Activated naive CD4-positive, alpha-beta T cell treated with anti-CD3 and anti-CD28 coated beads, Interleukin-2, amount 50 U/mL, for 16 hours (primary cell): Measurements from ENCODE around the gene BMP10.
"Not testable (repeated sequence)": the region's sequence is repeated elsewhere in the genome, so short reads cannot be mapped to it uniquely, and the experiment has no call there.

ENCODE experiments used
- DNase-seq: peaks from one replicate; pipeline ENCODE4 v3.0.0-alpha.2; 2020

The BMP10 gene, protein sequence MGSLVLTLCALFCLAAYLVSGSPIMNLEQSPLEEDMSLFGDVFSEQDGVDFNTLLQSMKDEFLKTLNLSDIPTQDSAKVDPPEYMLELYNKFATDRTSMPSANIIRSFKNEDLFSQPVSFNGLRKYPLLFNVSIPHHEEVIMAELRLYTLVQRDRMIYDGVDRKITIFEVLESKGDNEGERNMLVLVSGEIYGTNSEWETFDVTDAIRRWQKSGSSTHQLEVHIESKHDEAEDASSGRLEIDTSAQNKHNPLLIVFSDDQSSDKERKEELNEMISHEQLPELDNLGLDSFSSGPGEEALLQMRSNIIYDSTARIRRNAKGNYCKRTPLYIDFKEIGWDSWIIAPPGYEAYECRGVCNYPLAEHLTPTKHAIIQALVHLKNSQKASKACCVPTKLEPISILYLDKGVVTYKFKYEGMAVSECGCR

DNA sequence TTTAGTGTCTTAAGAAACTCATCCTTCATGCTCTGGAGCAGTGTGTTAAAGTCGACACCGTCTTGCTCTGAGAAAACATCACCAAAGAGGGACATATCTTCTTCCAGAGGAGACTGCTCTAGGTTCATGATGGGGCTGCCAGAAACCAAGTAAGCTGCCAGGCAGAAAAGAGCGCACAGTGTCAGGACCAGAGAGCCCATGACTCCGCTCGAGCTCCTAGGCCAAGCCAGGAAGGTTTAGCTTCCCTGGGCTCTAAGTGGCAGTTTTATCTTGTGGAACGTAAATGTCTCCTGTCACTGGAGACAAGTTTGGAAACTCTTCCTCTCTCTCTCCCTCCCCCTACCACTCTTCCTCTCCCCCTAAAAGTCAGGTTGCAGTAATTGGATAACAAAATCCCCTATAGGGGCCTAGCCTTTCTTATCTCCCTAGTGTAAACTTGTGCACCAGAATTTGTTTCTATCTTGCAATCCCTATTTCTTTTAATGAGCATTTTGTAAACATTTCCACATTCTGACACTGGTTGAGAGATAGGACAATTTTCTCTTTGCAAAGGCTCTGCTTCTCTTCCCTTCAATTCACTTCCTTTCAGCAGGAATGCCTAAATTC is at the start of gene BMP10:
Gene BMP10, minus strand, starts transcription at position 239 of the 606 bp plus-strand sequence. Its CDS starts 39 bp downstream, at position 200.
- no peak for DNase-seq

DNA sequence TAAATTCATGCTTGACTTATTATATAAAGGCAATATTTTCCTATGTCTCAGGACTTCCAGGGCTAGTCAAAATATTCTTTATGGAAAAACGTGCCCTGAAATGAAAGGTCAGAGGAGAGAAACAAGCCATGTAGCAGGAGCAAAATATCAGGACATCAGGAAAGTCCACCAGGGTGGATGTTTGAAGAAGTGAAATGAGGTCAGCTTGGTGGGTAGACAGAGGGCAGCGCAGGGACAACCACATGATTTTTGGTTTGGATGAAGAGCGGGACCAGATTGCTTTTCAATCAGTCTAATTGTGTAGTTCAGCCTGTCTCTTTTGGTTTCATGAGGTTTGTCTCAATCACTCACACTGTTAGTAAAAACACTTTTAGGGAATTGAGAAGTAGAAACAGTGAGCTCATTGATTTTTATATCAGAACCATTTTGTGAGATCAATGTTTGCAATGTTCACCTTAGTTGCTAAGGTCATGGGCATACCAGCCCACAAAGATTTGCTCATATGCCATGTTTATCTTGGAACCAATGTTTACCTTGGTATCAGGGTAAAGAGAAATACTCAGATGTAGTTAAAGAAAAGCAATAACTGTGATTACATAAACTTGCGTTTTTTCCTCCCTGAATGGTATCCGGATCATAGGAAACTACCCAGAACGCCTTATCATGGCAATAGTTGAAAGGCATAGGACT is 49.4 kb upstream of the BMP10 start:
- no peak for DNase-seq

DNA sequence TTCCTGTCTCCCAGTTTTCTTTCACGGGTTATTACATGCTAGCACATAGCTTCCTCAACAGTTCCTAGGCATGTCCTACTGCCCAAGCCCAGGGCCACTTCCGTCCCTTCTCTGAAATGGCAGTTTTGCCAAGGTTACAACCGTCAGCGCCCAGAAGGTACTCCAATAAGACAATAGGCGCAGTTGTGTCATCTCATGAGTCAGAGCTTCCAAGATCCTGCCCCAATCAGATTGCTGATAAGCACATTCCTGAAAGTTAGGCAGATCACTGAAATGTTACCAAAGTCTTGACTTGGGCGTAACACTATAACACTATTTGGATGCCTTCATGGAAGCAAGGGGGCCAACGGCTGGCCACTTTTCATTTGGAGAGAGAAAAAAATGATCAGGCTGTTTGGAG is 47.3 kb upstream of the BMP10 start:
- DNase-seq: no peak

DNA sequence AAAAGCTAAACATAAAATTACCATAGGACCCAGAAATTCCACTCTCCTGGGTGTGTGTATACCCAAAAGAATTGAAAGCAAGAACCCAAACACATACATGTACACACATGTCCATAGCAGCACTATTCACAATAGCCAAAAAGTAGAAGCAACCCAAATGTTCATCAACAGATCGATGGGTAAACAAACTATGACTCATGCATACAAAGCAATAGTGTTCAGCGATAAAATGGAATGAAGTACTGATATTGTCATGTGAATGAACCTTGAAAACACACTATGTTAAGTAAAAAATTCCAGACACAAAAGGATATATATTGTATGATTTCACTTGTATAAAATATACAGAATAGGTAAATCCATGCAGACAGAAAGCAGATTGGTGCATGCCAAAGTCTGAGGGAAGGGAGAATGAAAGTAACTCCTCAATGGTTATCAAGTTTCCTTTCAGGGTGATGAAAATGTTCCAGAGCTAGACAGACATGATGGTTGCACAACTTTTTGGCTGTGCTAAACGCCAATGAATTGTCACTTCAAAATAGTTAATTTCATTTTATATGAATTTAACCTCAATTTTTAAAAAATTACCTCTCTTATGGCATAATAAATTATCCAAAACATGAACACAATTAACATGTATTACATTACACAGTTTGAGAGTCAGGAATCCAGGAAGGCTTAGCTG is 46.0 kb upstream of the BMP10 start:
- no peak for DNase-seq

DNA sequence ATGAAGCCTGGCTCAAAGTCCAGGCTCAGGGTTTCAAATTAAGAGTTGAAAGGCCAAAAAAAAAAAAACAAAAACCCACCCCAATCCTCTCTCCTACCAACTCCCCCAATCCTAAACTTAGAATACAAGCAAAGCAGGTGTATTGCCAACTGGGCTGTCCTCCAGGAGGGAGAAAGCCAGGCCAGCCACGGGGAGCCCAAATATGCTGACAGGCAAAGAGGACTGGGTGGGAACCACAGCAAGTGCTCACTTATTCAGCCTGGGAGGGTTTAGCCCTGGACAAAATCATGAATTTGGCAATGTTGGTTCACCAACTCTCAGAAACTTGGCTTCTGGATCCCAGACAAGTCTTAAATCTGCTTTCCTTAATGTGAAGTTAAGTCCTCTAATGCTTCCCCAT is 45.0 kb upstream of the BMP10 start:
- DNase-seq: no peak

DNA sequence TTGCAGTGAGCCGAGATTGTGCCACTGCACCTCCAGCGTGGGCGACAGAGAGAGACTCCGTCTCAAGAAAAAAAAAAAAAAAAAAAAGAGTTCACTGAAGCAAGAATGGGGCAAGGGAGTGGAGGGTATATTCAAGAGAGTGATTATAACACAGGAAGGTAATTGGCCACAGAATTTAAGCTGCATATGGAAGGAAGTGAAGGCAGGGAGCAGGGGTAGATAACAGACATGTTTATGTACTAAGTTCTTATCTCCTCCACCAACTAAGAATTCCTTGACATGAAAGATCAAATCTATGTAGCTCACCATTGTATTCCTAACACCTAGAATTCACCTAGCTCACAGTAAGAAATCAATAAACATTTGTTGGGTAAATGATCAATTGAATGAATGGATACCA is 44.2 kb upstream of the BMP10 start:
- no peak for DNase-seq

DNA sequence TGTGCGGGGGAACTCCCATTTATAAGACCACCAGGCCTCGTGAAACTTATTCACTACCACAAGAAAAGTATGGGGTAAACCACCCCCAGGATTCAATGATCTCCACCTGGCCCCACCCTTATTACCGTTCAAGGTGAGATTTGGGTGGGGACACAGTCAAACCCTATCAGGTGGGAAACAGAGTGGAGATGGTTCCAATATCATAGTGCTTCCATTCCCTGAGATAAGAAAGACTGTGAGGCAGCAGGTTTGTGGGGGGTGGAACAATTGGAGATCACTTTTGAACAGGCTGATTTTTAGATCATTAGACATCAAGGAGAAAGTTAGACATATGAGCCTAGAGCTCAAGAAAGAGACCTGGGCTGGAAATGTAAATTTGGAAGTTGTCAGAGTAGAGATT is 42.2 kb upstream of the BMP10 start:
- no peak for DNase-seq

DNA sequence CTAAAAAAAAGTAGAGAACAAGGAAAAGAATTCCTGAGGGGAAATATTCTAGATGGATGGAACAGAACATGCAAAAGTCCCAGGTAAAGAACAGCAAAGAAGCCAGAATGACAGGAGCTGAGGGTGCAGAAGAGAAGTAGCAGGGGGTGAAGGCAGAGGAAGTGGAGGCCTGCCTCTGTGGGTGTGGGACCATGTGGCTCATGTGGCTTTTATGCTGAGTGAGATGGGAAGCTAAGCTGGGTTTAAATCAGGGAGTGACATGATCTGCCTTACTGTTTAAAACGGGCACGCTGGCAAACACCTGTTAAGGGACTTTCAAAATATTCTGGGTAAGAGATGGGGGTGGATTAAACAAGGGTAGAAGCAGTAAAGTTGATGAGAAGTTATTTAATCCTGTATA is 41.5 kb upstream of the BMP10 start:
- DNase-seq: no peak

DNA sequence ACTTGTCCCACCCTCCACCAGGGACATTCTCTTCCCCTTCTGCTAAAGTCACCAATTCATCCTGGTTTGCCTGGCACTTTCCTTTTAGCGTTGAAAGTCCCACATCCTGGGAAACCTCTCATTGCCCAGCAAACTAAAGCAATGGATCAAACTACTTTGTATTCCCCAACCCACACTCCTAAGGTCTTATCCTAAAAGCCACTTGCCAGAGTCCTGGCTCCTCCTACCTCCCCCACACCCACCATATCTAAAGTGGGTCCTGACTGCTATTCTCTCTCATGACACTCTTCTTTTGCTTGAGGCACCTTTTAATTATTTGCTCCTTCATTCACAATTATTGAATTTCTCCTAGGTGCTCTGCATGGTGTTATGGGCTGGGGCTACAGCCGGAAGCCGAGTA is 40.9 kb upstream of the BMP10 start:
- DNase-seq: no peak

DNA sequence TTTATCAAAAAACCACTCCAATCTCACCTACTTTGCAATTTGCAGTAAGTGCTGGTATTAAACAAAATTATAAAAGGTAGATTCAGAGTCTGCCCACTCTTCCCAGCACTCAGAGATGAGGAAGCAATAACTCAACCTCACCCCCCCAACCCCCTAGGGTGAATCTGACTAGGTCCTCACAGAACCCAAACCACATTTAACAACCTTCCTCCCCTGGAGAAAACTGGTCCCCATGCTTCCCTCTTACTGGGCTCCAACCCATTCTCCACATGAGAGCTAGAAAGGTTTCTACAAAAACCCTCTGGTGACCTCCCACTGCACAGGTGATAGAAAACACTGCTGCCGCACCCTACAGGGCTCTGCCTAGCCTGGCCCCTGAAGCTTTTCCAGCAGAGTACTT is 40.5 kb upstream of the BMP10 start:
- no peak for DNase-seq

DNA sequence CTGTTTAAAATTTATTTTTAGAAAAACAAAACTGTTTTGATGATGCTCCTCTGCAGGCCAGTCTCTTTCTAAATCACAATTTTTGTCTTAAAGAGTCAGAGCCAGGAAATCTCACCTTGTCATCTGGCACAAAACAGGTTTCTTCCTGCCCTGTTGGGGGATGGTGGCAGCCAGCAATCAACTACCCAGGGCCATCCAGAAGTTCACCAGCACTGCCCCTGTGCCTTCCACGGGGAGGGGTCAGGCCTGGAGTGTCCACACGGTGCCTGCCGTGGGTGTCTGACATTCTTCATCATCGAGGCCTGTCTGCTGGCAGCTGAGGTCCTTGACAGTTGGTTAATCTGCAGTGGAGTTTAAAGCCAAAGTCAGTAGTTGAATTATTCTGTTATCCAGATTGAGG is 40.0 kb upstream of the BMP10 start:
- no peak for DNase-seq

DNA sequence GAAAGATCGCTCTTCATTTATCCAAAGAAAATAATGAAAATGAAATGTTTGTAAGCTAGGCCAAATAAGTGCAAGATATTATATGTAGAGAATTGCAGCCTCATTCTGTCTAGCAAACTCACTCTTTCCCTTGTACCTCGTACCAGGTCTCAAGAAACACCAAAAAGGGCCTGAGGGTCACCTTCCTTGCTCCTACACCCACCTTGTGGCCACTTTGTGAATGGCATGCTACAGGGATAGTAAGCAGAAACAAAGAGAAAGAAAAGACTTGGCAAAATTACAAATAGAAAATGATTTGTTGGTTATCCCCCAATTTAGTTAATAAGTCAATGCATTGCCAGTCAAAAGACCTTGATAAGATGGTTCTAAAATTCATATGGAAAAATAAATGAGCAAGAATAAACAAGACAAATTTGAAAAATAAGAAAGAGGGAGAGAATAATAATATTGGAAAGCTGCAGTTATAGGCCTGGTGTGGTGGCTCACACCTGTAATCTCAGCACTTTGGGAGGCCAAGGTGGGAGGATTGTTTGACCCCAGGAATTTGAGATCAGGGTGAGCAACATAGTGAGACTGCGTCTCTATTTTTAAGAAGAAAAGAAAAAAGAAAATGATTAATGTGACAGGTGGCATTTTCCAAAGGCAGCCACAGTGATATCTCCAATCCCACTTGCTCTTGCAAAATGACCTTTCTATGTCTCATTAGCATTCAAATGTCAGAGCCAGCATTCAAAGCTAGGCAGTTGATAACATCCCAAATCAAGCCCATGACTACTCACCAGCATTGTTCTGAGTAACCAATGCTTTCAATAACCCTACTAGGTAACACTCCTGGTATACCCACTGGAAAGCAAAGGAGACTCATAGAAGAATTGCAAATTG is 38.8 kb upstream of the BMP10 start:
- DNase-seq: peak; percentile 74

DNA sequence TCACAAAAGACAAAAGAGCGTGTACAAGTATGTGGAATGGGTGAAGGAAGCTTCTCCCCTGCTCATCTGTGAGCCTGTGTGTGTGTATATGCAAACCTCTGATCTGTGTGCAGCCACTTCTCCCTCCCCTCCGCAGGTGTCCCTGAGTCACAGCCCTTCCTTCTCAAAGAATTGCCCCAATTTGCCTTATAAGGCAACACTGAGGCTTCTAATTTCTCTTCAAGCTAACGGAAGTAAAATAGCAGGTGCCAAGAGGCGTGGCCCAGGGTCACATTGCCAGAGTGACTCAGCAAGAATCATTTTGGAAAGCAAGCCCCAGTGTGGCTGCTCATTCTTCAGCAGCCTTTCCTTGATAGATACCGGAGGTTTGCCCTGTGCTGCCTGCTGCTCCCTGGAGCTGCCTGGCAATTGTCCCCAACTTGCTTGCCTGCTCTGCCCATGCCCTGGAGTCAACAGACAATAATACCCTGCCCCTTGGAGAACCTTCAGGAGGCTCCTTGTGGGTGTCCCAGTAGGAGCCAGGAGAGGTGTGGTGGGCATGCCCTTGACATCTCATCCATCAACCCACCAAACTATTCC is 37.3 kb upstream of the BMP10 start:
- peak; percentile 86 for DNase-seq

DNA sequence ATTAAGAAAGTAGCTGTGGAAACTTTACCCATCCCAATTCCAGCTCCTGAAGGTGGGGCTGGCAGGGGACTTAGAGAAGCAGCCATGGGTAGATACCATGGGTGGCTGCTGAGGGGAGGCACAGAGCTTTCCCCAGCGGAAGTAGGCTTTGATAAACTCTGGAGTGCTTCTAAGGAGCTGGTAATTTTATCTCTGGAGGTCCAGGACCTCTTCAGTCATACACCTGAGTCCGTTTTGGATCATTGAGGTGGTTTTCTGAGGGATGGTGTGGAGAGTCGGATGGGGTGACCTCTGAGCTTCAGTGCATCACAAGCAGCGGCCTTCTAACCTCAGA is 36.7 kb upstream of the BMP10 start:
- no peak for DNase-seq

DNA sequence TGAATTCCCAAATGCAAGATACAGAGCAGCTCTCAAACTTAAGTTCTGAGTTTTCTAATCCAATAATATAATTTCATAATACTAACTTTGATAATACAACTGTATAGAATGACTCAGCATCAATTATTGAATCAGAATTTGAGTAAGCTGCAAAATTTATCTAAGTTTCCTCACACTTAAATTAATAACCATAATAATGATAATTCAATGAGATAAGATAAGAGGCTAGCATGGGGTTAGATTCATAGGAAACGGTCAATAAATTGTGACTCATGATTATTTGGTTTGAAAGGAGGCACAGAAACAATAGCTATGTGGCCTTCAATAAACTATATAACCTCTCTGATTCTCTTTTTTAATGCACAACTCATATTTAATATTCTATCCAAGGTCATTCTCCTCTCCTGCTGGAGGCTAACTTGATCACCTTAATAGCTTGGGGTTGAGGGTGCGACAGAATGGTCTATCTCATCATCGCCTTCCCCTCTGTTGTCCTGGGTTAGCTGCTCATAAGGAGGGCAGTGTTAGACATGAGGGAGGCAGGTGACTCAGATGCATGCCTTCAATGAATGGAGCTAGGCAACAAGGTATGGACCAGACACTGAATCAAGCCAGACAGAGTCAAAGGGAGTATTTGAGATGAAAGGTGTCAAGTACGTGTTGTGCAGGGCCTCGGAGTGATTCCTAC is 36.2 kb upstream of the BMP10 start:
- no peak for DNase-seq

DNA sequence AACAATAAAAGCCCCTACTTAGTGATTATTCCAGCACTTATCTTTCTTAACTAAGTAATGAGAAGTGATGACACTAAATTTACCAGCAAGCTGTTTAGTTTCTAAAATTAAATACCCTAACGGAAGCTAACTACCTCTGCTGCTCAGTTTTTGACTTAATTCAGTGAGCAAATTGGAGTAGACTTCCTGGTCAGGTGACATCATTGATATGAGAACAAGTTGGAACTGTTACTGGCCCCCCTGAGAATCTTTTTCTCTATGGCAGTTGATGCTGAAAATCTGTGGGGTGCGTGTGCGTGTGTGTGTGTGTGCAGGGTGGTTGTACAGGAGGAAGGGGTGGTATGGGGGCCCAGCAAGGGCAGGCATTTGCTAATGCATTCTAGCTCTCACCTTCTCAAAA is 35.5 kb upstream of the BMP10 start:
- DNase-seq: no peak

DNA sequence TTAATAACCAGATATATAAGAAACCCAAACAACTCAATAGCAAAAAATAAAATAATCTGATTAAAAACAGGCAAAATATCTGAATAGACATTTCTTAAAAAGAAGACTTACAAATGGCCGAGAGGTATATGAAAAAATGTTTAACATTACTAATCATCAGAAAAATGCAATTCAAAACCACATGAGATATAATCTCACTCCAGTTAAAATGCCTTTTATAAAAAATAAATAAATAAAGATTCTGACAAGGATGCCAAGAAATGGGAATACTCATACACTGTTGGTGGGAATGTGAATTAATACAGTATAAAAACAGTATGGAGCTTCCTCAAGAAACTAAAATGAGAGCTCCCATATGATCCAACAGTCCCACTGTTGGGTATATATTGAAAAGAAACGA is 33.9 kb upstream of the BMP10 start:
- DNase-seq: no peak

DNA sequence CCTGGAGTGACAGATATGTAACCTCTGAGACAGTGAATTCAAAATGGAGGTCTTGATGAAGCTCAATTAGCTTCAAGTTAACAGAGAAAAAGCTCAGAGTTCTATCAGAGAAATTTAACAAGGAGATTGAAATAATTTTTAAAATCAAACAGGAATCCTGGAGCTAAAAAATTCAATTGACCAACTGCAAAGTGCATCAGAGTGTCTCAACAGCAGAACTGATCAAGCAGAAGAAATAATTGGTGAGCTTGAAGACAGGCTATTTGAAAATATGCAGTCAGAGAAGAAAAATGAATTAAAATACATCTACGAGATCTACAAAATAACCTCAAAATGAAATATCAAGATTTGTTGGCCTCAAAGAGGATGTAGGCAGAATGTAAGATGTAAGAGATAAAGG is 30.4 kb upstream of the BMP10 start:
- no peak for DNase-seq

DNA sequence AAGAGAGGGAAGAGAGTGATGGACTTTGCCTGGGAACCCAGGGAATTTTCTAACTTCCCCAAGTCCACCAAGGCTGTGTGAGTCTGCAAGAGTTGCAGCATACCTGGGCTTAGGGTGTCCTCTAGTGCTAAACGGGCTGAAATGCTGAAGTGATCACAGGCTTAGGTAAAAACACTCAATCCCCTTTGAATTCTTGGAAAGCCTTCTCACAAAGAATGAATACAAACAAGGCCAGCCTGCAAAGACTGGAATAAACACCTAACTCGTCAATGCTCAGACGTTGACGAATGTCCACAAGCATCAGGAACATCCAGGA is 30.0 kb upstream of the BMP10 start:
- no peak for DNase-seq

DNA sequence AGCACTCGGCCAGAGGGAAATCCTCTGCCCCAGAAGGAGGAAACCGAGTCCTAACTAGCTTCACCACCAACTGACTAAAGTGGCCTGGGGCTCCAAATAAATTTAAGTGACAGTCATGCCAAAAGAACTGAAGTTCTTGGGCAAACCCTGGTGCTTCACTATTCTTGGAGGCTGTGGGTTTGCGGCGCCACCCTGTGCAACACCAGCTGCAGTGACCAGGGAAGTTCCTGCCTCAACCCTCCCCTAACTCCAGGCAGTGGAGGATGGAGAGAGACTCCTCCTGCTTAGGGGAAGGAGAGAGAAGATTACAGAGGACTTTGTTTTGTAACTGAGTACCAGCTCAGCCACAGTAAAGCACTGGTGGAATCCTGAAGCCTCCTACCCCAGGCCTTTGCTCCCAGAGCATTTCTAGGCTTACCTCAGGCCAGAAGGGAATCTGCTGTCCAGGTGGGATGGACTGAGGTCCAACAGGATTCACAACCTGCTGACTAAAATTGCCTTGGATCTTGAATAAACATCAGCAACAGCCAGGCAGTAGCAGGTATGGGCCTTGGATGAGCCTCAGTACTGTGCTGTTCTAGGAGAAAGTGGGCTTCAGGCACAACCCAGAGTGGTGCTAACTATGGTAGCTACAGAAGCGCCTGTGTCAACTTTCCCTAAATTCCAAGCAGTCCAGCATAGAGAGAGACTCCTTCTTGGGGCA is 29.4 kb upstream of the BMP10 start:
- no peak for DNase-seq

DNA sequence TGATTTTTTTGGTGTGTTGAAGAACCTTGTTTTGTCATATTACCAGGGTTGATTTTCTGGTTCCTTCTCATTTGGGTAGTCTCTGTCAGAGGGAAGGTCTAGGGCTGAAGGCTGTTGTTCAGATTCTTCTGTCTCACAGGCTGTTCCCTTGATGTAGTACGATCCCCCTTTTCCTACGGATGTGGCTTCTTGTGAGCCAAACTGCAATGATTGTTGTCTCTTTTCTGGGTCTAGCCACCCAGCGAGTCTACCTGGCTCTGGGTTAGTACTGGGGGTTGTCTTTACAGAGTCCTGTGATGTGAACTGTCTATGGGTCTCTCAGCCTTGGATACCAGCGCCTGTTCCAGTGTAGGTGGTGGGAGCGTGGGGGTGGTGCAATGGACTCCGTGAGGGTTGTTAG is 24.8 kb upstream of the BMP10 start:
- DNase-seq: not testable (repeated sequence)
